ENCODE measurements around the gene OXER1.

GRCh38 chr2:42792583-42793333 lies 28.8 kb upstream of the OXER1 start, which contains the start of gene HAAO:
- TF ChIP-seq FOXA1 (IDR thresholded peaks at IDR 0.05): peak; percentile 9
- no peak for TF ChIP-seq CTCF (IDR thresholded peaks at IDR 0.05; ENCODE audit: low read depth, low read length, missing input control)
- peak; percentile 95 for TF ChIP-seq HNF4A (conservative IDR thresholded peaks at IDR 0.05)
- TF ChIP-seq MAX (IDR thresholded peaks at IDR 0.05): no peak
- TF ChIP-seq SP1 (IDR thresholded peaks at IDR 0.05): peak; percentile 91
- TF ChIP-seq JUND (IDR thresholded peaks at IDR 0.05): peak in 1 of 2 donors; percentile 30
- TF ChIP-seq RAD21 (IDR thresholded peaks at IDR 0.05): peak in 1 of 2 donors; percentile 26

All from liver (tissue), 3 donors.